OCI-LY7 (cell line): Measurements from ENCODE around the gene POU5F2.

Source experiments
- CTCF ChIP-seq: fragments of 200-600 bp; sonication (generic); conservative IDR thresholded peaks from 2 replicates; pipeline ENCODE4 v1.5.1; 2014; ENCODE audit warnings: mild to moderate bottlenecking, antibody characterized with exemption, low read length, moderate library complexity, mixed read lengths
- EZH2phosphoT487 ChIP-seq: fragments of 200-600 bp; sonication (generic); IDR thresholded peaks from 2 replicates; pipeline ENCODE4 v1.6.1; 2018; ENCODE audit warnings: low read depth, borderline replicate concordance, mild to moderate bottlenecking, mixed run types, antibody characterized with exemption, low read length, moderate library complexity, mixed read lengths

- TF ChIP-seq CTCF = no peak
- TF ChIP-seq EZH2phosphoT487 = no peak
Observed at GRCh38 chr5:93721071-93721470, 20.3 kb downstream of the POU5F2 start.
